GM18526 (cell line): ENCODE data around the gene GPC6.

Experiments
- POLR2A ChIP-seq: IDR thresholded peaks from 3 replicates; pipeline ENCODE4 v1.6.1; 2011; ENCODE audit not compliant: insufficient read length; ENCODE audit errors: extremely low read depth

Gene GPC6

DNA sequence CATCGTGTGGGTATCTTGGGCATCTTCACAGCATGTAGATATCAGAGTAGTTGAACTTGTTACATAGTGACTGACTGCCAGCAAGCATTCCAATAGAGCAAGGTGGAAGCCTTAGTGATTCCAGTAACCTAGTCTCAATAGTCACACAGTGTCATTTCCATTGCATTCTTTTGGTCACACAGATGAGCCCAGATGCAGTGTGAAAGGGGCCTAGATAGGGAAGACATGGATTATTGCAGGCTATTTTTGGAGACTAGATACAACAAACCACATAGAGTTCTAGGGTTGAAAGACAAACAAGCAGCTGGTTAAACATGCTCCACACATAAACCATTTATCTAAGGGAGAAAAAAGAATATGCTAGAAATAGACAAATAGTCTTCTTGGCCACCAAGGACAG lies 699.4 kb downstream of the GPC6 start:
- no peak for TF ChIP-seq POLR2A

DNA sequence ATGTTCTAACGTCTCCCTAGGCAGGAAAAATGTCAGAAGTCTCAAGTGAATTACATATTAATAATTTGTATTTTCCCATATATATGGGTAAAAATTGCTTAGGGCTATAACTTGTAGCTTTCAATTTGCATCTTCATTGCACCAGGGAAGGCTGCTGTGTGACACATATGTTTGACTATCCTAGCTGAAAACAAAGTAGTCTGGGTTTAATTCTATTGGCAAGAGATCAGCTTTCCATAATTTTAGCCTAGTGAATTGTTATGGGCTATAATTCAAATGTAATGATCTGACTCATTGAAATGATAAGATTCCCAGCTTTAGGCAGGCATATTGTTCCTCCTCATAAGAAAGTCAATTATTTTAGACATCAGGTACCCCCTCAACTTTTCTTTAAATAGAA lies 699.8 kb downstream of the GPC6 start:
- no peak for TF ChIP-seq POLR2A

- TF ChIP-seq POLR2A = no peak
These were observed 700.8 kb downstream of the GPC6 start for GRCh38 chr13:93927431-93927830.

DNA sequence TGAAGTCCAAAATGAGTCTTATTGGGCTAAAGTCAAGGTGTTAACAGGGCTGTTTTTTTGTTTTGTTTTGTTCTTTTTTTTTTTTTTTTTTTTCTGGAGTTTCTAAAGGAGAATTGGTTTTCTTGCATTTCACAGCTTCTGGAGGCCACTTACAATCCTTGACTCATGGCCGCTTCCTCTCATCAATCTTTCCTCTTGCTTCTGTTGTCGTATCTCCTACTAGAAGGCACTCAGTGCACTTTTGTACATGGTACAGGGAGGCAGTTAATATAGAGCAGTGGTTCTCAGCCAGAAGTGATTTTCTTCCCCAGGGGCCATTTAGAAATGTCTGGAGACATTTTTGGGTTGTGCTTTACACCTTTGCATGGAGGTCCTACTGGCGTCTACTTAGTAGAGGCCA lies 706.3 kb downstream of the GPC6 start:
- TF ChIP-seq POLR2A = no peak

- TF ChIP-seq POLR2A = no peak
These were observed 710.3 kb downstream of the GPC6 start for GRCh38 chr13:93936901-93937300.

GRCh38 chr13:93941444-93941843 lies 714.8 kb downstream of the GPC6 start:
- no peak for TF ChIP-seq POLR2A

DNA sequence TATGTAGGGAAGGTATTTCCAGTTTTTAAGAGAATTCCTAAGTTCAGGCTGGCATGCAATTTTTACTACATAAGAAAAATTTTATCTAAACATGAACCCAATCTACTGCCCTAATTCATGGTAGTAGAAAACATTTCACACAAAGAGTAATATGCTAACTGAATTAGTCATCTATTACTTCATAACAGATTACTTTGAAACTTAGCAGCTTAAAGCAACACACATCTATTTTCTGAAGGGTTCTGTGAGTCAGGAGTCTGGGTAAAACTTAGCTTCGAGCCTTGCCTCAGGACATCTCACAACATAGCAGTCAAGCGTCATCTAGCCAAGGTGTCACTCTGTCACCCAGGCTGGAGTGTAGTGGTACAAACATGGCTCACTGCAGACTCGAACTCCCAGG lies 715.4 kb downstream of the GPC6 start:
- no peak for TF ChIP-seq POLR2A

DNA sequence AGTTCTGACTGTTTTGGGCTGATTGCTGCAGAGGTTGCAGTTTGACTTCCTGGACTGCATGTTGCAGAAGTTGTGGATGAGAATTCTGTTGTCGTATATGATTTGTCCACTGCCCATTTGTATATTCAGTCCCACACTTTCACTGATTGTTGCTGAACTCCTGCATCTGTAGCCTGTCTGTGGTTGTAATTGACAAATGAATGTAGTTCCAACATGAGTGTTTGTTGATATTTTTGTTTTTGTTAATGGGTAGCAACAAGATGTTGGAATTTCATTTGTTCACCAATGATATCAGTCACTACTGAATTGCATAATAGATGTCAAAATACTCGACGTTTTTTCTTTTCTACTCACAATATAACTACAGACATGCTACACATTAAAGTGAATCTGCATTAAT lies 719.0 kb downstream of the GPC6 start:
- TF ChIP-seq POLR2A = no peak

DNA sequence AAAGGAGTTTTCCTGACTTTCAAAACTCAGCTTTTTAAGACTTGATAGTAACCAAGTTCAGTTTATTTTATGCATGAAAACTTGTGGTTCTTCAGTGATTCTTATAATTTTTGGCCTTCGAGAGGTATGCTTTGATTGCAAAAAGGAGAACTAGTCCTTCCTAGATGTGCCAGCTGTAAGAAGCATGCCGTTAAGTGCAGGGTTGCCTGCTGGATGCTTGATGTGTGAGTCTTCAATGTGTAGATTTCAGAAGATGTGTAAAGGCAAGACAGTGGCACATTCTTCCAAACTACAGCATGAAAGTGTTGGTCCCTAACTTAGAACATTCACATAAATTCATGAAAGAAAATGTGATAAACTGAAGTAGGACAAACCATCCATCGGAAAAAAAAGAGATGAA lies 720.4 kb downstream of the GPC6 start:
- no peak for TF ChIP-seq POLR2A

- no peak for TF ChIP-seq POLR2A
These were observed 721.0 kb downstream of the GPC6 start for GRCh38 chr13:93947651-93948050.

DNA sequence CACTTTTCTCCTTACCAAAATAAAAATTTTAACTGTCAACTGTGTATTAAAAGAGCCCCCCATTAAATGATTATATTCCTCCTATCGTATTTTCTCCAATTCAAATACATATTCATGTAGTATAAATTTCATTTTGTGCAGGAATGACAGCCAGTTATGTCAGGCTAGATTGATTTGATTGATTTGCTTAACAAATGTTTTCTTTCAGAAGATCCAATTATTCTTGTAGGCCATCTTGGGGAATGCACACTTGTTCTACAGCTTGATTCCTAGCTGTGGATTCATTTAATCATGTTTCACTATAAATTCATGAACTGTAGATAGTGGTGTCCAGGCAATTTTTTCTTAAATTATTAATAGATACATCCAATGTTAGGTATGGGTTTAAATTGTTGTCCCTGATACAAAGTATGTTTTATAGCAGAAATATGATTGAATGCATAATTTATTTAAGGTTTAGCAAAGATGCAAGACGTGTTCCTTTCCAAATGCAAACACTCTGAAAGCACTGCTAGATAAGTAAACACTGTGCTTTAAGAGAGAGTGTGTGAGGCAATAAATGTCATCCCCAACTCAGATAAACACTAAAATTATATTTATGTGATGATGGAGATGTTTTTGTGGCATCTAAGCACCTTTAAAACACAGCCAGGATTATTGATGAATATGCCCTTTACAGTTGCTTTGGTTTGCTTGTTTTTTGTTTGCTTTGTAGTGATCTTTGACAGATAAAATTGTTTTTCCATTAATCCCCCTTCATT lies 721.7 kb downstream of the GPC6 start:
- no peak for TF ChIP-seq POLR2A

- no peak for TF ChIP-seq POLR2A
These were observed 724.5 kb downstream of the GPC6 start for GRCh38 chr13:93951108-93951507.

DNA sequence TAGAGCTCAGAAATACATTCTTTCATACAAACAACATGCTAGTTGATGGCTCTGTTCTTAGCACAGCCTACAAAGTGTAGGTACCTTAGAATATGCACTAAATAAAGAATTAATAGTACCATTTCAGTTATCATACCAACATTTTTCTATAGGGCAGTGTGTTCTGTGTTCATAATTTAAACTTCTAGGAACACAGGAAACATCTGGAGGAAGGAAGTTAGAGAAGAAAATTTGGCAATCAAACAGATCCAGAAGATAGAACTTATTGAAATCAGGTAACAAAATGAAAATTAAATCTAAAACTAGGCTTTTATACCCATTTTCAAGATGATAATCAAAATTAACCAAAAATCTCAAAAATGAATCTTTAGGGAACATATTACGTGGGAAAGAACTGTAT lies 725.3 kb downstream of the GPC6 start:
- no peak for TF ChIP-seq POLR2A

- no peak for TF ChIP-seq POLR2A
These were observed 727.2 kb downstream of the GPC6 start for GRCh38 chr13:93953841-93954240.

- no peak for TF ChIP-seq POLR2A
These were observed 729.3 kb downstream of the GPC6 start for GRCh38 chr13:93955904-93956303.

DNA sequence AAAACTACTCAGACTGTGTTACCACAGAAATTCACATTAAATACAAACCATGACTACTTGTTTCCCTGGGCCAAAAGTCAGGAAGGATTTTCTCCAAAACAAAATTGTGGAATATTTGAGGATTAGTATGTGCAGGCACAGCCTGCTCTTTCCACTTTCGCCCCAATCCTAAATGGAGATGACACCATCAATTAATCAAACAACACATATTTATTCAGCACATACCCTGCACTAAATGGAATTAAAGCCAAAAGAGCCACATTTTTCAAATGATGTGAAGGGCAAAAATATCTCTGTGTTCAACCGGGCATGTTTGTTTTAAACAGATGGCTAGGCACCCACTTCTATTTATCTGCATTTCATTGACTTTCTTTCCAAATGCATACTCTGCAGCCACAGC lies 729.8 kb downstream of the GPC6 start:
- TF ChIP-seq POLR2A = no peak

GRCh38 chr13:93957371-93957770 lies 730.8 kb downstream of the GPC6 start:
- no peak for TF ChIP-seq POLR2A

- TF ChIP-seq POLR2A = no peak
These were observed 733.4 kb downstream of the GPC6 start for GRCh38 chr13:93959796-93960533.
